ENCODE results near the gene F12. TPM values are rescaled to one million over a fixed set of nuclear protein-coding genes. Genes with fewer than 3 reads are reported as not detected.

Gene F12
- total RNA-seq, 2 donors from 2014 or later, result 0.95 to 2.9 TPM

DNA sequence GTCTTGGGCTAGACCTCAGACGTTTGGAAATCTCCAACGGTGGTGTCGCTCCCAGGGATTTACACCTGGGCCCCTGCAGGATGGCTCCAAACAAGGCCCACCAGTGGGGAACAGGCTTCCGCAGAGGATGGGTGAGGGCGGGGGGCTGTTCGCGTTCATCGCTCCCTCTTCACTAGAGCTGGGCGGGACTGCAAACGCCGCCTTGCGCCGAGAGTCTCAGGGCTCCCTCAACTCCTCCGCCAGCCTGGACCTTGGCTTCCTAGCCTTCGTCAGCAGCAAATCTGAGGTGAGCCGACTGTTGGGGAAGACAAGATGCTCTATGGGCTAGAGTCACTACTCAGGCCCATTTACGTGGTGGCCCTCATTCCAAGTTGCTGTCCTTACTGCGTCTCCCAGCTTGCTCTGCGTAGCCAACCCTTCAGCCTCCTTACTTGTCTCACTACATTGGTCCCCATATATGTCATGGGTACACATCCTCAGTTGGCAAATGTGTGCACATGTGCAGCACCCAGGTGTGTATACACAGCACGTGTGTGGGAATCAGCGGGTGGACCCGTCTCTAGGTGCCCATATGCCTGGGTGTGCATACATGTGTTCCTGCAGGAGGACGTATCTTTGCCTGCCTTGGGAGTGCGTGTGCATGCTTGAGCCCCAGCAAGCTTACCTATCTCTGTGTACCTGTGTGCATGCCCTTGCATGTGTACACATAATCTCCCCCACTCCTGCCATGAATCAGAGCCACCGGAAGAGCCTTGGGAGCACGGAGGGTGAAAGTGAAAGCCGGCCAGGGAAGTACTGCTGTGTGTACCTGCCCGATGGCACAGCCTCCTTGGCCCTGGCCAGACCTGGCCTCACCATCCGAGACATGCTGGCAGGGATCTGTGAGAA lies 41.1 kb downstream of the F12 start:
- Mint-ChIP-seq H3K27me3 (ENCODE audit: insufficient read depth) (peaks cover 23% of the 10 kb centered on the region), H3K9me3 (no peaks in the 10 kb centered on the region), H3K36me3 (ENCODE audit: low read depth) (no peaks in the 10 kb centered on the region), H3K27ac (no peak overlapping the region), H3K4me3 (peak overlapping the region; percentile 72), H3K4me1 (peaks cover 21% of the 10 kb centered on the region)
- Histone ChIP-seq H3K9ac (ENCODE audit: extremely low read depth, low read length, poor library complexity, severe bottlenecking) (no peak overlapping the region), H3K36me3 (ENCODE audit: control insufficient read depth, insufficient read depth, low read length) (no peaks in the 10 kb centered on the region), H3K27me3 (ENCODE audit: control insufficient read depth, insufficient read depth, low read length, poor library complexity, severe bottlenecking) (no peaks in the 10 kb centered on the region), H3K27ac (ENCODE audit: low read depth, low read length) (no peak overlapping the region), H3K4me1 (ENCODE audit: control insufficient read depth, insufficient read depth, low read length) (peaks cover 7% of the 10 kb centered on the region), H3K4me3 (ENCODE audit: low read length) (peak overlapping the region; percentile 78), H3K9me3 (ENCODE audit: control insufficient read depth, low read length) (no peaks in the 10 kb centered on the region)
- peak; percentile 53 for DNase-seq
- TF ChIP-seq, protein P1, sequence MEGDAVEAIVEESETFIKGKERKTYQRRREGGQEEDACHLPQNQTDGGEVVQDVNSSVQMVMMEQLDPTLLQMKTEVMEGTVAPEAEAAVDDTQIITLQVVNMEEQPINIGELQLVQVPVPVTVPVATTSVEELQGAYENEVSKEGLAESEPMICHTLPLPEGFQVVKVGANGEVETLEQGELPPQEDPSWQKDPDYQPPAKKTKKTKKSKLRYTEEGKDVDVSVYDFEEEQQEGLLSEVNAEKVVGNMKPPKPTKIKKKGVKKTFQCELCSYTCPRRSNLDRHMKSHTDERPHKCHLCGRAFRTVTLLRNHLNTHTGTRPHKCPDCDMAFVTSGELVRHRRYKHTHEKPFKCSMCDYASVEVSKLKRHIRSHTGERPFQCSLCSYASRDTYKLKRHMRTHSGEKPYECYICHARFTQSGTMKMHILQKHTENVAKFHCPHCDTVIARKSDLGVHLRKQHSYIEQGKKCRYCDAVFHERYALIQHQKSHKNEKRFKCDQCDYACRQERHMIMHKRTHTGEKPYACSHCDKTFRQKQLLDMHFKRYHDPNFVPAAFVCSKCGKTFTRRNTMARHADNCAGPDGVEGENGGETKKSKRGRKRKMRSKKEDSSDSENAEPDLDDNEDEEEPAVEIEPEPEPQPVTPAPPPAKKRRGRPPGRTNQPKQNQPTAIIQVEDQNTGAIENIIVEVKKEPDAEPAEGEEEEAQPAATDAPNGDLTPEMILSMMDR (conservative IDR thresholded peaks at IDR 0.05), result no peak
- 95 to 96% methylated on average over 26 to 29 of the region's 29 CpGs for WGBS, 2 experiments (ENCODE audit: insufficient coverage in 1 of 2, insufficient read length in 1 of 2)

DNA sequence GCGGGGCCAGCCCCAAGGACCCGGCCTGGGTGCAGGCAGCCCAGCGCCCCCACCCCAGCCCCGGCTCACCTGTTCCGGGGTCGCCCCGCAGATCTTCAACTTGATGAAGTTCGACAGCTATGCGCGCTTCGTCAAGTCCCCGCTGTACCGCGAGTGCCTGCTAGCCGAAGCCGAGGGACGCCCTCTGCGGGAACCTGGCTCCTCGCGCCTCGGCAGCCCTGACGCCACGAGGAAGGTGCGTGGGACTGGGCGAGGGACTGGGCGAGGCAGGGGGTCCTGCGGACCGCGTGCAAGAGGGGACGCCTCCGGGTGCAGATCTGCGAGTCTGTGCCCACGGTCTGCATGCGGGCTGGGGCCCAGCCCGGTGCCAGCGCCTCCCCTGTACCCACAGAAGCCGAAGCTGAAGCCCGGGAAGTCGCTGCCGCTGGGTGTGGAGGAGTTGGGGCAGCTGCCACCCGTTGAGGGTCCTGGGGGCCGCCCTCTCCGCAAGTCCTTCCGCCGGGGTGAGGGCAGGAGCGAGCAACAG lies 42.0 kb downstream of the F12 start:
- no peak for DNase-seq
- no peaks in the 10 kb centered on the region for H3K9me3 ChIP-seq (ENCODE audit: control insufficient read depth, low read length)
- H3K4me3 ChIP-seq (ENCODE audit: low read length), result peak overlapping the region; percentile 78
- no peak overlapping the region for H3K9ac ChIP-seq (ENCODE audit: extremely low read depth, low read length, poor library complexity, severe bottlenecking)
- no peaks in the 10 kb centered on the region for H3K9me3 Mint-ChIP-seq
- no peak overlapping the region for H3K27ac ChIP-seq (ENCODE audit: low read depth, low read length)
- H3K36me3 Mint-ChIP-seq (ENCODE audit: low read depth), result no peaks in the 10 kb centered on the region
- H3K4me1 Mint-ChIP-seq, result peaks cover 22% of the 10 kb centered on the region
- H3K27me3 ChIP-seq (ENCODE audit: control insufficient read depth, insufficient read depth, low read length, poor library complexity, severe bottlenecking), result peaks cover 3% of the 10 kb centered on the region
- 26 to 43% methylated on average over 21 to 46 of the region's 46 CpGs for WGBS, 2 experiments (ENCODE audit: insufficient coverage in 1 of 2, insufficient read length in 1 of 2)
- peak overlapping the region; percentile 72 for H3K4me3 Mint-ChIP-seq
- H3K4me1 ChIP-seq (ENCODE audit: control insufficient read depth, insufficient read depth, low read length), result peaks cover 7% of the 10 kb centered on the region
- TF ChIP-seq, protein P1 (conservative IDR thresholded peaks at IDR 0.05), result no peak
- H3K27ac Mint-ChIP-seq, result no peak overlapping the region
- peaks cover 27% of the 10 kb centered on the region for H3K27me3 Mint-ChIP-seq (ENCODE audit: insufficient read depth)
- no peaks in the 10 kb centered on the region for H3K36me3 ChIP-seq (ENCODE audit: control insufficient read depth, insufficient read depth, low read length)

DNA sequence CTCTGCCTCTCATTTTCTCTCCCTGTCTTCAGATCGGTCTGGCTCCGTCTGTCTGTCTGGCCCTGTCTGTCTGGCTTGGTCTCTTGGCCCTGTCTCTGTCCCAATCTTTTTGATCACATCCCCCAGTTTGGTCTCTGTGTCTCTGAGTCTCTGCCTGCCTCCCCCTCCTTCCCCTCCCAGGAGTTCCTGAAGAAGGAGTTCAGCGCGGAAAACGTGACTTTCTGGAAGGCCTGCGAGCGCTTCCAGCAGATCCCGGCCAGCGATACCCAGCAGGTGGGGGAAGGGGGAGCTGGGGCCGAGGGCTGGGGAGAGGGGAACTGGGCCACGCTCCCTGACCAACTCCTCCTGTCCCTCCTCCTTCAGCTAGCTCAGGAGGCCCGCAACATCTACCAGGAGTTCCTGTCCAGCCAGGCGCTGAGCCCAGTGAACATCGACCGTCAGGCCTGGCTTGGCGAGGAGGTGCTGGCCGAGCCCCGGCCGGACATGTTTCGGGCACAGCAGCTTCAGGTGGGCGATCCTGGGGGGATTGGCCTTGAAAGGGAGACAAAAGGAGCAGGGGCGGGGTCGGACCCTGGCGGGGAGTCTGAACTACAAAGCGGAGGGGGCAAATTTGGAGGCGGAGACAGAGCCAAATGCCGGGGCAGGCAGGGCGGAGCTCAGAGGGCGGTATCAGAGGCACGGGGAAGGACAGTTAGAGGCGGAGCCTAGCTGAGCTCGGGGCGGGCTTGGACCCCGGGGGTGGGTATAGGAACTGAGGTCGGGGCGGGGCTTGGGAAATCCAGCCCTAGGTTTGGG lies 42.6 kb downstream of the F12 start:
- TF ChIP-seq, protein P1 (conservative IDR thresholded peaks at IDR 0.05), result no peak
- Mint-ChIP-seq H3K36me3 (ENCODE audit: low read depth) (no peaks in the 10 kb centered on the region), H3K9me3 (no peaks in the 10 kb centered on the region), H3K27ac (peak overlapping the region; percentile 96), H3K4me1 (peaks cover 27% of the 10 kb centered on the region), H3K27me3 (ENCODE audit: insufficient read depth) (peaks cover 32% of the 10 kb centered on the region), H3K4me3 (peak overlapping the region; percentile 72)
- peaks cover 7% of the 10 kb centered on the region for H3K4me1 ChIP-seq (ENCODE audit: control insufficient read depth, insufficient read depth, low read length)
- H3K27ac ChIP-seq (ENCODE audit: low read depth, low read length), result peak overlapping the region; percentile 80
- peak overlapping the region; percentile 59 for H3K9ac ChIP-seq (ENCODE audit: extremely low read depth, low read length, poor library complexity, severe bottlenecking)
- DNase-seq, result peak; percentile 98
- WGBS, 2 experiments (ENCODE audit: insufficient coverage in 1 of 2, insufficient read length in 1 of 2), result 3 to 21% methylated on average over 2 to 35 of the region's 36 CpGs
- H3K4me3 ChIP-seq (ENCODE audit: low read length), result peak overlapping the region; percentile 78
- H3K36me3 ChIP-seq (ENCODE audit: control insufficient read depth, insufficient read depth, low read length), result no peaks in the 10 kb centered on the region
- H3K27me3 ChIP-seq (ENCODE audit: control insufficient read depth, insufficient read depth, low read length, poor library complexity, severe bottlenecking), result peaks cover 10% of the 10 kb centered on the region
- no peaks in the 10 kb centered on the region for H3K9me3 ChIP-seq (ENCODE audit: control insufficient read depth, low read length)
